Calu3 (cell line): ENCODE measurements around the gene DHX35. TPM values are rescaled to one million over a fixed set of nuclear protein-coding genes. Genes with fewer than 3 reads are reported as not detected.

Experiments used
- BruUV-seq: library from RNA; stranded (reverse); fragments of 400-500 nt; replicated peaks from 2 replicates; lab custom pipeline; 2021; lab: Mats Ljungman, UMichigan
- CTCF ChIA-PET: fragments of 300-600 bp; sonication (Branson Sonifier 250); formaldehyde crosslinking; loops from one replicate; lab custom pipeline; 2022; ENCODE audit warnings: antibody characterized with exemption; lab: Charles Lee
- DNase-seq: peaks from one replicate; pipeline ENCODE4 v3.0.0; 2022
- H3K27ac Mint-ChIP-seq: one replicate; pipeline ENCODE4 v1.8.0; 2022; ENCODE audit warnings: mixed read lengths; ENCODE audit not compliant: unreplicated experiment
- H3K27me3 Mint-ChIP-seq: one replicate; pipeline ENCODE4 v1.8.0; 2022; ENCODE audit warnings: mixed read lengths; ENCODE audit not compliant: unreplicated experiment
- H3K36me3 Mint-ChIP-seq: one replicate; pipeline ENCODE4 v1.8.0; 2022; ENCODE audit warnings: mild to moderate bottlenecking, moderate library complexity, mixed read lengths; ENCODE audit not compliant: insufficient read depth, unreplicated experiment
- H3K4me1 Mint-ChIP-seq: one replicate; pipeline ENCODE4 v1.8.0; 2022; ENCODE audit warnings: mild to moderate bottlenecking, low read depth, mixed read lengths; ENCODE audit not compliant: unreplicated experiment
- H3K4me3 Mint-ChIP-seq: one replicate; pipeline ENCODE4 v1.8.0; 2022; ENCODE audit warnings: mild to moderate bottlenecking, low read depth, moderate library complexity, mixed read lengths; ENCODE audit not compliant: unreplicated experiment
- H3K9me3 Mint-ChIP-seq: one replicate; pipeline ENCODE4 v1.8.0; 2022; ENCODE audit warnings: low read depth, mixed read lengths; ENCODE audit not compliant: unreplicated experiment
- intact Hi-C: fragments of 100-400 bp; cut with micrococcal nuclease; formaldehyde crosslinking; loops from one replicate; pipeline ENCODE4 v1.10.0; 2022; ENCODE audit not compliant: unreplicated experiment
- total RNA-seq: library from RNA; stranded (reverse); gene quantifications from 2 replicates; pipeline ENCODE4 v1.2.3, GENCODE V29; 2022
- TF ChIP-seq, protein P1 (sequence below): fragments of 200-600 bp; IDR thresholded peaks from one replicate; pipeline ENCODE4 v1.8.0; 2022; ENCODE audit warnings: antibody characterized with exemption; ENCODE audit not compliant: unreplicated experiment

DHX35 gene
- total RNA-seq, 1 experiment from 2014 or later: 19.1 TPM

DNA sequence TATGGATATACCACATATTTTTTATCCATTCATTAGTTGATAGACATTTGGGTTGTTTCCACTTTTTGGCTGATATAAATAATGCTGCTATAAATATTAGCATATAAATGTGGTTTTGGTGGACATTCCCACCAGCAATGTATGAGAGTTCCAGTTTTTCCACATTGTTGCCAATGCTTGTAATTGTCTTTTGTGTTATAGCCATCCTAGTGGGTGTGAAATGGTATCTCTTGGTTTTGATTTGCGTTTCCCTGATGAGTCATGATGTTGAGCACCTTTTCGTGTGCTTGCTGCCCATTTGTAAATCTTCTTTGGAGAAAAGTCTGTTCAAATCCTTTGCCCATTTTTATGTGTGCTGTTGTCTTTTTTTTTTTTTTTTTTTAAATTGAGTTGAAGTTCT, 54.4 kb downstream of the DHX35 start:
- H3K36me3 Mint-ChIP-seq: peaks cover 5% of the 10 kb centered on the region
- CTCF ChIA-PET: no interaction called here
- intact Hi-C loops: no loop called here

DNA sequence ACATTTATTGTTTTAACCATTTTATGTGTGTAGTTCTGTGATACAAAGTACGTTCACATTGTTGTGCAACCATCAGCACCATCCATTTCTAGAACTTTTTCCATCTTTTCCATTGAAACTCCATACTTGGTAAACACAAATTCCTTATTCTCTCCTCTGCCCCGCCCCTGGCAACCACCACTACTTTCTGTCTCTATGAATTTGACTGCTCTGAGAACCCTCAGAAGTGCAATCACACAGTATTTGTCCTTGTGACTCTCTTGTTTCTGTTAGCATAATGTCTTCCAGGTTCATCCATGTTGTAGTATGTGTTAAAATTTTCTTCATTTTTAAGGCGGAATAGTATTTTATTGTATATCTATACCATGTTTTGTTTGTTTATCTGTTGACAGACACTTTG, 56.9 kb downstream of the DHX35 start:
- Mint-ChIP-seq H3K36me3 (peaks cover 11% of the 10 kb centered on the region), H3K4me3 (no peak overlapping the region), H3K27me3 (no peaks in the 10 kb centered on the region), H3K9me3 (no peaks in the 10 kb centered on the region), H3K4me1 (peaks cover 7% of the 10 kb centered on the region), H3K27ac (no peak overlapping the region)
- no peak for DNase-seq
- intact Hi-C loops: no loop called here
- CTCF ChIA-PET: no interaction called here
- BruUV-seq: no TSS peak
- TF ChIP-seq, protein P1, sequence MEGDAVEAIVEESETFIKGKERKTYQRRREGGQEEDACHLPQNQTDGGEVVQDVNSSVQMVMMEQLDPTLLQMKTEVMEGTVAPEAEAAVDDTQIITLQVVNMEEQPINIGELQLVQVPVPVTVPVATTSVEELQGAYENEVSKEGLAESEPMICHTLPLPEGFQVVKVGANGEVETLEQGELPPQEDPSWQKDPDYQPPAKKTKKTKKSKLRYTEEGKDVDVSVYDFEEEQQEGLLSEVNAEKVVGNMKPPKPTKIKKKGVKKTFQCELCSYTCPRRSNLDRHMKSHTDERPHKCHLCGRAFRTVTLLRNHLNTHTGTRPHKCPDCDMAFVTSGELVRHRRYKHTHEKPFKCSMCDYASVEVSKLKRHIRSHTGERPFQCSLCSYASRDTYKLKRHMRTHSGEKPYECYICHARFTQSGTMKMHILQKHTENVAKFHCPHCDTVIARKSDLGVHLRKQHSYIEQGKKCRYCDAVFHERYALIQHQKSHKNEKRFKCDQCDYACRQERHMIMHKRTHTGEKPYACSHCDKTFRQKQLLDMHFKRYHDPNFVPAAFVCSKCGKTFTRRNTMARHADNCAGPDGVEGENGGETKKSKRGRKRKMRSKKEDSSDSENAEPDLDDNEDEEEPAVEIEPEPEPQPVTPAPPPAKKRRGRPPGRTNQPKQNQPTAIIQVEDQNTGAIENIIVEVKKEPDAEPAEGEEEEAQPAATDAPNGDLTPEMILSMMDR: no peak

More for the DNA sequence above, 54.4 kb downstream of the DHX35 start:
- DNase-seq: no peak
- no peaks in the 10 kb centered on the region for H3K9me3 Mint-ChIP-seq
- H3K27me3 Mint-ChIP-seq: no peaks in the 10 kb centered on the region
- peaks cover 7% of the 10 kb centered on the region for H3K4me1 Mint-ChIP-seq
- no peak overlapping the region for H3K4me3 Mint-ChIP-seq
- TF ChIP-seq, protein P1: no peak
- no TSS peak for BruUV-seq
- H3K27ac Mint-ChIP-seq: no peak overlapping the region

DNA sequence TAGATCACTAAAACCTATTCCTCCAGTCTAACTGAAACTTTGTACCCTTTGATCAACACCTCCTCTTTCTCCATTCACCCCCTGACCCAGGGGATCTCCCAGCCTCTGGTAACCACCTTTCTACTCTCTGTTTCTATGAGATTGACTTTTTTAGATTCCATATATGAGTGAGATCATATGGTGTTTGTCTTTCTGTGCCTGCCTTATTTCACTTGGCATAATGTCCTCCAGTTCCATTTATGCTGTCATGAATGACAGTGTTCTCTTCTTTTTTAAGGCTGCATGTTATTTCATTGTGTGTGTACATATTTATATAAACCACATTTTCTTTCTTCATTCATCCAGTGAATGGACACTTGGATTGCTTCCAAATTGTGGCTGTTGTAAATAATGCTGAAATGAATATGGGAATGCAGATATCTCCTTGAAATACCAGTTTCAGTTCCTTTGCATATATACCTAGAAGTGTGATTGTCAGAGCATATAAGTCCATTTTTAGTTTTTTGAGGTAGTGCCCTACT, 57.7 kb downstream of the DHX35 start:
- CTCF ChIA-PET: interaction anchor here (0.6 kb wide), 1 partner anchor 207 kb away, joined by 4 read pairs; no protein-coding TSS in a partner anchor
- Mint-ChIP-seq H3K27ac (no peak overlapping the region), H3K4me1 (peaks cover 7% of the 10 kb centered on the region), H3K36me3 (peaks cover 11% of the 10 kb centered on the region), H3K4me3 (no peak overlapping the region), H3K27me3 (no peaks in the 10 kb centered on the region), H3K9me3 (no peaks in the 10 kb centered on the region)
- no peak for DNase-seq
- TF ChIP-seq, protein P1: no peak
- BruUV-seq: no TSS peak
- intact Hi-C loops: no loop called here

DNA sequence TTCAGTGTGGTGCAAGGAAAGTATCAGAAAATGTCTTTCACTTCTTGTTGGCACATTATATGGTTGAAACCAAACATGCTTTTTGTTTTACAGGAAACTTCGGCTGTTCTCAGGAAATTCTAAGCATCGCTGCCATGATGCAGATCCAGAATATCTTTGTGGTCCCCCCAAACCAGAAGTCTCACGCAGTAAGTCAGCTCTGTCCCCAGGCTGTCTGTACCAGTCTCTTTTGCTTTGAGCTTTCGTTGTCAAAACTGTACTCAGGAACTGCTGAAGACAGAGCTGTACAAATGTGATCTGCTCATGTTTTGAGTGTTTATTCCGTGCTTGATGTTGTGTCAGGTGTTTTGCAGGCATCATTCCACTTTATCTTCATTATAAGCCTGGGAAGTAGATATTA, 59.6 kb downstream of the DHX35 start:
- Mint-ChIP-seq H3K36me3 (peaks cover 6% of the 10 kb centered on the region), H3K4me1 (peaks cover 7% of the 10 kb centered on the region), H3K27me3 (no peaks in the 10 kb centered on the region), H3K9me3 (no peaks in the 10 kb centered on the region), H3K27ac (no peak overlapping the region), H3K4me3 (no peak overlapping the region)
- BruUV-seq: no TSS peak
- intact Hi-C loops: no loop called here
- CTCF ChIA-PET: no interaction called here
- no peak for DNase-seq
- TF ChIP-seq, protein P1: no peak
